HL-60 (cell line): ENCODE measurements around the gene CCDC54.

ENCODE experiments used
- DNase-seq, 2 experiments: peaks; one replicate each; pipeline ENCODE4 v3.0.0-alpha.2; 2010 to 2020; ENCODE audit warnings: low read depth in 1 of 2, low spot score in 1 of 2
- H3K27ac ChIP-seq: fragments of 250-450 bp; sonication (Bioruptor Pico); replicated peaks from 2 replicates; pipeline ENCODE4 v1.5.1; 2020; ENCODE audit warnings: mild to moderate bottlenecking, moderate library complexity
- H3K27me3 ChIP-seq: fragments of 250-450 bp; sonication (Bioruptor Pico); 2 replicates; pipeline ENCODE4 v1.5.1; 2021; ENCODE audit warnings: mild to moderate bottlenecking, moderate library complexity; ENCODE audit not compliant: insufficient read depth, poor library complexity, severe bottlenecking
- H3K4me3 ChIP-seq: replicated peaks from 2 replicates; pipeline ENCODE4 v1.5.1; 2011; ENCODE audit warnings: mild to moderate bottlenecking, control low read depth, low read length; ENCODE audit not compliant: insufficient read depth
- CTCF ChIP-seq: IDR thresholded peaks from one replicate; pipeline ENCODE4 v1.5.1; 2011; ENCODE audit warnings: low read length, control low read depth, inconsistent platforms; ENCODE audit not compliant: insufficient read depth
- GABPA ChIP-seq: IDR thresholded peaks from 2 replicates; pipeline ENCODE4 v1.6.1; 2012; ENCODE audit warnings: low read depth
- POLR2AphosphoS5 ChIP-seq: IDR thresholded peaks from 2 replicates; pipeline ENCODE4 v1.6.1; 2012; ENCODE audit warnings: low read depth
- REST ChIP-seq: IDR thresholded peaks from 2 replicates; pipeline ENCODE4 v1.6.1; 2012; ENCODE audit warnings: low read depth; ENCODE audit not compliant: insufficient replicate concordance
- SPI1 ChIP-seq: IDR thresholded peaks from 2 replicates; pipeline ENCODE4 v1.6.1; 2012; ENCODE audit warnings: low read depth, mild to moderate bottlenecking, borderline replicate concordance

Gene CCDC54

GRCh38 chr3:107404727-107405469 is 27.7 kb downstream of the CCDC54 start:
- TF ChIP-seq REST (no peak), POLR2AphosphoS5 (no peak), CTCF (no peak), SPI1 (no peak), GABPA (no peak)
- no peak overlapping the region for H3K4me3 ChIP-seq
- DNase-seq, result no peak
- H3K27me3 ChIP-seq, result no peaks in the 10 kb centered on the region
- H3K27ac ChIP-seq, result no peak overlapping the region

GRCh38 chr3:107407355-107407754 is 30.1 kb downstream of the CCDC54 start:
- Histone ChIP-seq H3K4me3 (no peak overlapping the region), H3K27ac (no peak overlapping the region), H3K27me3 (no peaks in the 10 kb centered on the region)
- no peak for DNase-seq
- no peak for TF ChIP-seq GABPA
- TF ChIP-seq SPI1, result no peak
- TF ChIP-seq CTCF, result no peak
- TF ChIP-seq REST, result no peak
- TF ChIP-seq POLR2AphosphoS5, result no peak

- Histone ChIP-seq H3K27me3 (no peaks in the 10 kb centered on the region), H3K27ac (no peak overlapping the region), H3K4me3 (no peak overlapping the region)
- TF ChIP-seq REST (no peak), CTCF (no peak), SPI1 (no peak), GABPA (no peak), POLR2AphosphoS5 (no peak)
- no peak for DNase-seq
Measured at GRCh38 chr3:107408513-107408912, 31.3 kb downstream of the CCDC54 start.
